Testis (tissue), 3 donors: ENCODE data around the gene FAM228A. TPM values are rescaled to one million over a fixed set of nuclear protein-coding genes. Genes with fewer than 3 reads are reported as not detected.

Experiments
- DNase-seq: peaks from one replicate; pipeline ENCODE4 v3.0.0-alpha.2; 2019
- H3K27ac ChIP-seq, 2 donors: fragments of 200-600 bp; sonication (generic); one replicate each; pipeline ENCODE4 v1.5.1; 2019
- H3K27me3 ChIP-seq: fragments of 200-600 bp; sonication (generic); one replicate; pipeline ENCODE4 v1.5.1; 2019
- H3K36me3 ChIP-seq: fragments of 200-600 bp; sonication (generic); one replicate; pipeline ENCODE4 v1.5.1; 2017; ENCODE audit warnings: low read depth; ENCODE audit errors: missing control alignments
- H3K4me1 ChIP-seq: fragments of 200-600 bp; sonication (generic); one replicate; pipeline ENCODE4 v1.5.1; 2019
- H3K4me3 ChIP-seq, 2 donors: fragments of 200-600 bp; sonication (generic); one replicate each; pipeline ENCODE4 v1.5.1; 2017 to 2019
- H3K9me3 ChIP-seq: fragments of 200-600 bp; sonication (generic); one replicate; pipeline ENCODE4 v1.5.1; 2017
- CTCF ChIP-seq, 3 experiments: fragments of 450-650 bp in 2 of 3; fragments of 200-600 bp in 1 of 3; sonication (generic) in 1 of 3; IDR thresholded peaks; one replicate each; pipeline ENCODE4 v1.5.1; 2016 to 2019; ENCODE audit warnings: antibody characterized with exemption in 3 of 3, mild to moderate bottlenecking in 2 of 3, moderate library complexity in 1 of 3
- POLR2A ChIP-seq: fragments of 450-650 bp; IDR thresholded peaks from one replicate; pipeline ENCODE4 v1.6.1; 2017; ENCODE audit warnings: antibody characterized with exemption, mild to moderate bottlenecking, moderate library complexity
- WGBS, 2 donors: methylation state at CpG; one replicate each; pipeline ENCODE4 v1.1.5; 2018; 5-methylcytosine and 5-hydroxymethylcytosine counted together
- intact Hi-C: fragments of 100-400 bp; cut with DNase I; formaldehyde crosslinking; loops from one replicate; pipeline ENCODE4 v1.15.1; 2023; ENCODE audit warnings: low total_unique reads
- polyA plus RNA-seq: library from polyadenylated mRNA; stranded (reverse); fragments of 350-450 nt; fragmentation: Illumina TruSeq; extraction: RNeasy Lipid Tissue Mini Kit (QIAGEN cat#74804); gene quantifications from one replicate; pipeline ENCODE4 v1.2.3, GENCODE V29; 2014; ENCODE audit warnings: low read depth, low replicate concordance; ENCODE audit not compliant: insufficient read depth
- total RNA-seq, 2 donors: library from RNA; depleted of rRNA; stranded (reverse); fragments of >200 nt; gene quantifications; one replicate each; pipeline ENCODE4 v1.2.3, GENCODE V29; 2016

The FAM228A gene
- total and polyA plus RNA-seq, 3 donors from 2014 or later, result 29.7 to 72.4 (median 33.4) TPM

- Histone ChIP-seq H3K4me1 (no peaks in the 10 kb centered on the region), H3K27ac (no peak overlapping the region), H3K4me3 (no peak overlapping the region), H3K27me3 (no peaks in the 10 kb centered on the region), H3K36me3 (no peaks in the 10 kb centered on the region), H3K9me3 (no peaks in the 10 kb centered on the region)
- TF ChIP-seq CTCF (IDR thresholded peaks at IDR 0.05) (no peak), POLR2A (no peak)
- intact Hi-C loops, result no loop called here
- 89 to 93% methylated on average over 5 of the region's 5 CpGs for WGBS, 2 donors
- no peak for DNase-seq
Observed at GRCh38 chr2:24152413-24153197, 22.2 kb upstream of the FAM228A start.

GRCh38 chr2:24153478-24153877 is 21.4 kb upstream of the FAM228A start:
- WGBS, 2 donors, result 83 to 91% methylated on average over 4 of the region's 4 CpGs
- Histone ChIP-seq H3K27ac (no peak overlapping the region), H3K4me3 (no peak overlapping the region), H3K27me3 (no peaks in the 10 kb centered on the region), H3K36me3 (no peaks in the 10 kb centered on the region), H3K4me1 (no peaks in the 10 kb centered on the region), H3K9me3 (no peaks in the 10 kb centered on the region)
- intact Hi-C loops, result no loop called here
- TF ChIP-seq POLR2A (no peak), CTCF (IDR thresholded peaks at IDR 0.05) (no peak)
- no peak for DNase-seq

- WGBS, 2 donors, result 94% methylated on average over 5 of the region's 5 CpGs
- H3K4me3 ChIP-seq, result no peak overlapping the region
- no peaks in the 10 kb centered on the region for H3K36me3 ChIP-seq
- TF ChIP-seq CTCF (IDR thresholded peaks at IDR 0.05) (no peak), POLR2A (no peak)
- no peak for DNase-seq
- H3K27me3 ChIP-seq, result no peaks in the 10 kb centered on the region
- H3K4me1 ChIP-seq, result no peaks in the 10 kb centered on the region
- H3K27ac ChIP-seq, result no peak overlapping the region
- H3K9me3 ChIP-seq, result no peaks in the 10 kb centered on the region
- intact Hi-C loops, result no loop called here
Observed at GRCh38 chr2:24158131-24158530, 16.7 kb upstream of the FAM228A start.

- intact Hi-C loops, result no loop called here
- no peaks in the 10 kb centered on the region for H3K4me1 ChIP-seq
Observed at GRCh38 chr2:24159708-24160107, 15.1 kb upstream of the FAM228A start.

More at GRCh38 chr2:24159708-24160107, 15.1 kb upstream of the FAM228A start:
- 90 to 97% methylated on average over 4 of the region's 4 CpGs for WGBS, 2 donors
- no peaks in the 10 kb centered on the region for H3K27me3 ChIP-seq
- H3K9me3 ChIP-seq, result no peaks in the 10 kb centered on the region
- no peaks in the 10 kb centered on the region for H3K36me3 ChIP-seq
- DNase-seq, result no peak
- H3K27ac ChIP-seq, result no peak overlapping the region
- TF ChIP-seq CTCF (IDR thresholded peaks at IDR 0.05) (no peak), POLR2A (no peak)
- no peak overlapping the region for H3K4me3 ChIP-seq
